Stomach (tissue), 9 donors: ENCODE data around the gene TPSB2. TPM values are rescaled to one million over a fixed set of nuclear protein-coding genes. Genes with fewer than 3 reads are reported as not detected.

ENCODE experiments used
- DNase-seq, 2 donors: peaks; one replicate each; pipeline versions ENCODE4 v3.0.0 to v3.0.0-alpha.2; 2013 to 2019
- H3K27ac ChIP-seq, 5 donors: fragments of 200-600 bp in 4 of 5; sonication (generic) in 4 of 5; one replicate each; pipeline ENCODE4 v1.5.1; 2013 to 2019; ENCODE audit warnings: mild to moderate bottlenecking in 1 of 5, moderate library complexity in 1 of 5
- H3K27me3 ChIP-seq, 3 donors: fragments of 200-600 bp; sonication (generic); one replicate each; pipeline ENCODE4 v1.5.1; 2017 to 2019; ENCODE audit warnings: mixed run types in 1 of 3
- H3K36me3 ChIP-seq, 4 donors: fragments of 200-600 bp; sonication (generic); 1 replicate in 3 of 4; 2 replicates in 1 of 4; pipeline ENCODE4 v1.5.1; 2016 to 2019
- H3K4me1 ChIP-seq, 4 donors: fragments of 200-600 bp; sonication (generic); one replicate each; pipeline ENCODE4 v1.5.1; 2016 to 2019
- H3K4me3 ChIP-seq, 4 donors: fragments of 200-600 bp; sonication (generic) in 3 of 4; one replicate each; pipeline ENCODE4 v1.5.1; 2016 to 2019; ENCODE audit warnings: mild to moderate bottlenecking in 1 of 4
- H3K9me3 ChIP-seq, 4 donors: fragments of 200-600 bp; sonication (generic); one replicate each; pipeline ENCODE4 v1.5.1; 2016 to 2019
- EP300 ChIP-seq: sonication (generic); formaldehyde crosslinking; IDR thresholded peaks from one replicate; pipeline ENCODE4 v1.6.1; 2017; ENCODE audit warnings: antibody characterized with exemption
- POLR2A ChIP-seq, 4 donors: fragments of 450-650 bp; IDR thresholded peaks; one replicate each; pipeline ENCODE4 v1.6.1; 2016; ENCODE audit warnings: antibody characterized with exemption in 4 of 4, control low read depth in 2 of 4, mild to moderate bottlenecking in 1 of 4, moderate library complexity in 1 of 4
- POLR2AphosphoS5 ChIP-seq, 3 donors: sonication (generic); formaldehyde crosslinking; IDR thresholded peaks; one replicate each; pipeline ENCODE4 v1.6.1; 2016; ENCODE audit warnings: antibody characterized with exemption in 3 of 3
- WGBS, 5 donors: extraction: QIAGEN DNeasy Blood & Tissue Kit in 3 of 5; methylation state at CpG; one replicate each; pipeline versions ENCODE4 v1.1.5 to v1.1.7; 2013 to 2018; 5-methylcytosine and 5-hydroxymethylcytosine counted together
- intact Hi-C: fragments of 100-400 bp; cut with DNase I; formaldehyde crosslinking; loops from one replicate; pipeline ENCODE4 v1.15.1; 2023; ENCODE audit warnings: low total_unique reads
- polyA plus RNA-seq, 3 donors: library from polyadenylated mRNA; stranded (reverse); fragments of 200-250 nt; gene quantifications; one replicate each; pipeline ENCODE4 v1.2.3, GENCODE V29; 2013
- total RNA-seq, 5 donors: library from RNA; depleted of rRNA; stranded (reverse); fragments of >200 nt; gene quantifications; one replicate each; pipeline versions ENCODE4 v1.1.0 to v1.2.3, GENCODE V29; 2014 to 2016
- TF ChIP-seq, protein P1 (sequence below), 7 experiments: fragments of 450-650 bp in 4 of 7; fragments of 200-600 bp in 3 of 7; sonication (generic) in 3 of 7; IDR thresholded peaks; one replicate each; pipeline ENCODE4 v1.5.1; 2016 to 2019; ENCODE audit warnings: antibody characterized with exemption in 7 of 7, control low read depth in 2 of 7, mild to moderate bottlenecking in 1 of 7
- donor health status: healthy with polysubstance abuse.
- donor health status: Bipolar disorder and iron deficiency.
- donor health status: healthy.

The TPSB2 gene
- total and polyA plus RNA-seq, 8 donors = 1.8 to 164 (median 47.9) TPM; not detected in 1

DNA sequence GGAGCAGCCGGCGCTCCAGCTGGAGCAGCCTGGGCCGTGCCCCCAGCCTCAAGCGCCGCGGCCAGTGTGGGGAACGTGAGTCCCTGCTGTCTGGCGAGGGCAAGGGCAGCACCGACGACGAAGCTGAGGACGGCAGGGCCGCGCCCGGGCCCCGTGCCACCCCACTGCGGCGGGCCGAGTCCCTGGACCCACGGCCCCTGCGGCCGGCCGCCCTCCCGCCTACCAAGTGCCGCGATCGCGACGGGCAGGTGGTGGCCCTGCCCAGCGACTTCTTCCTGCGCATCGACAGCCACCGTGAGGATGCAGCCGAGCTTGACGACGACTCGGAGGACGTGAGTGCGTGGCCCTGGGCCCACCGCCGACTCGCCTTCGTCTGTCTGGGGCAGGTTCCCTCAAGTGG, 20.9 kb downstream of the TPSB2 start:
- peaks cover 15 to 98% (median 79%) of the 10 kb centered on the region in 4 donors for H3K36me3 ChIP-seq
- TF ChIP-seq POLR2A (IDR thresholded peaks at IDR 0.05) = no peak
- no peak for TF ChIP-seq POLR2AphosphoS5 (IDR thresholded peaks at IDR 0.05)
- TF ChIP-seq, protein P1, sequence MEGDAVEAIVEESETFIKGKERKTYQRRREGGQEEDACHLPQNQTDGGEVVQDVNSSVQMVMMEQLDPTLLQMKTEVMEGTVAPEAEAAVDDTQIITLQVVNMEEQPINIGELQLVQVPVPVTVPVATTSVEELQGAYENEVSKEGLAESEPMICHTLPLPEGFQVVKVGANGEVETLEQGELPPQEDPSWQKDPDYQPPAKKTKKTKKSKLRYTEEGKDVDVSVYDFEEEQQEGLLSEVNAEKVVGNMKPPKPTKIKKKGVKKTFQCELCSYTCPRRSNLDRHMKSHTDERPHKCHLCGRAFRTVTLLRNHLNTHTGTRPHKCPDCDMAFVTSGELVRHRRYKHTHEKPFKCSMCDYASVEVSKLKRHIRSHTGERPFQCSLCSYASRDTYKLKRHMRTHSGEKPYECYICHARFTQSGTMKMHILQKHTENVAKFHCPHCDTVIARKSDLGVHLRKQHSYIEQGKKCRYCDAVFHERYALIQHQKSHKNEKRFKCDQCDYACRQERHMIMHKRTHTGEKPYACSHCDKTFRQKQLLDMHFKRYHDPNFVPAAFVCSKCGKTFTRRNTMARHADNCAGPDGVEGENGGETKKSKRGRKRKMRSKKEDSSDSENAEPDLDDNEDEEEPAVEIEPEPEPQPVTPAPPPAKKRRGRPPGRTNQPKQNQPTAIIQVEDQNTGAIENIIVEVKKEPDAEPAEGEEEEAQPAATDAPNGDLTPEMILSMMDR (IDR thresholded peaks at IDR 0.05) = no peak
- TF ChIP-seq EP300 = no peak
- peaks cover 0 to 14% (median 6%) of the 10 kb centered on the region in 3 donors for H3K27me3 ChIP-seq
- no peaks in the 10 kb centered on the region for H3K9me3 ChIP-seq
- intact Hi-C loops = no loop called here
- H3K4me1 ChIP-seq = no peaks in the 10 kb centered on the region
- no peak overlapping the region for H3K27ac ChIP-seq
- WGBS, 5 donors = 88 to 96% (median 95%) methylated on average over 21 to 43 of the region's 43 CpGs
- no peak overlapping the region for H3K4me3 ChIP-seq
- no peak for DNase-seq

GRCh38 chr16:1208239-1208830, 21.6 kb downstream of the TPSB2 start:
- Histone ChIP-seq H3K36me3 (peaks cover 15 to 98% (median 76%) of the 10 kb centered on the region in 4 donors), H3K9me3 (no peaks in the 10 kb centered on the region), H3K4me3 (no peak overlapping the region), H3K27me3 (peaks cover 0 to 14% (median 6%) of the 10 kb centered on the region in 3 donors), H3K4me1 (no peaks in the 10 kb centered on the region), H3K27ac (no peak overlapping the region)
- intact Hi-C loops = no loop called here
- 81 to 89% (median 86%) methylated on average over 17 to 22 of the region's 22 CpGs for WGBS, 5 donors
- no peak for DNase-seq
- TF ChIP-seq EP300 (no peak), POLR2AphosphoS5 (IDR thresholded peaks at IDR 0.05) (no peak), POLR2A (IDR thresholded peaks at IDR 0.05) (no peak)
- TF ChIP-seq, protein P1 (IDR thresholded peaks at IDR 0.05) = no peak

GRCh38 chr16:1206786-1207185, 23.2 kb downstream of the TPSB2 start:
- Histone ChIP-seq H3K9me3 (no peaks in the 10 kb centered on the region), H3K27ac (no peak overlapping the region), H3K36me3 (peaks cover 20 to 98% (median 73%) of the 10 kb centered on the region in 4 donors), H3K4me3 (no peak overlapping the region), H3K27me3 (peaks cover 0 to 14% (median 6%) of the 10 kb centered on the region in 3 donors), H3K4me1 (no peaks in the 10 kb centered on the region)
- DNase-seq = no peak
- intact Hi-C loops = no loop called here
- TF ChIP-seq, protein P1 (IDR thresholded peaks at IDR 0.05) = no peak
- no peak for TF ChIP-seq EP300
- no peak for TF ChIP-seq POLR2AphosphoS5 (IDR thresholded peaks at IDR 0.05)
- no peak for TF ChIP-seq POLR2A (IDR thresholded peaks at IDR 0.05)
- WGBS, 5 donors = 75 to 84% (median 81%) methylated on average over 8 to 16 of the region's 16 CpGs

- no peaks in the 10 kb centered on the region for H3K9me3 ChIP-seq
- peaks cover 0 to 14% (median 6%) of the 10 kb centered on the region in 3 donors for H3K27me3 ChIP-seq
- no peaks in the 10 kb centered on the region for H3K4me1 ChIP-seq
- DNase-seq = no peak
- 66 to 78% (median 72%) methylated on average over 6 to 9 of the region's 9 CpGs for WGBS, 5 donors
- no peak overlapping the region for H3K27ac ChIP-seq
- H3K36me3 ChIP-seq = peaks cover 21 to 98% (median 73%) of the 10 kb centered on the region in 4 donors
- TF ChIP-seq, protein P1 (IDR thresholded peaks at IDR 0.05) = no peak
- TF ChIP-seq POLR2A (IDR thresholded peaks at IDR 0.05) (no peak), POLR2AphosphoS5 (IDR thresholded peaks at IDR 0.05) (no peak), EP300 (no peak)
- H3K4me3 ChIP-seq = no peak overlapping the region
- intact Hi-C loops = no loop called here
These were observed 23.7 kb downstream of the TPSB2 start for GRCh38 chr16:1206326-1206725.
